ENCODE measurements around the gene UCHL3.
A peak's percentile ranks its signal among the peaks of the same experiment; 100 is the strongest.
"Not testable (repeated sequence)": the region's sequence is repeated elsewhere in the genome, so short reads cannot be mapped to it uniquely, and the experiment has no call there.

UCHL3 gene

GRCh38 chr13:75549262-75550158 lies at the start of gene UCHL3:
Gene UCHL3, plus strand, starts transcription at chr13:75549791. Its CDS starts 30 bp downstream, at chr13:75549821.
- peak; percentile 89 to 96 for DNase-seq

DNA sequence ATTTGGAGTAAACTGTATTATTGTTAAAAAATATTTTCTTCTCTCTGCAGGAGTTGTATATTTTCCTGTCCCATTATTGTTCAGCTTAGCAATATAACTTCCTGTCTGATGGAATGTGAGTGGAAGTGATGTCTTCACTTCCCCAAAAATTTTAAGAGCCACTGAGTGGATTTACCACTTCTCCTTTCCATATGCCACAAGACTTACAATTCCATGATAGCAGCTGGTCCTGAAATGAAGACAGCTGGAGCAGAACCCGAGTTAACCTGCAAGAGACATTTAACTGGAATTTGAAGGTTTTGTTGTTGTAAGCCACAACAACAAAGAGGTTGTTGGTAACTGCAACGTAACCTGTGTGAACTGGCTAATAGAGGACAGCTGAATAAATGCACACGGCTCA lies 44.3 kb upstream of the UCHL3 start:
- DNase-seq: peak; percentile 23 to 68

- DNase-seq: no peak
These were observed 43.6 kb upstream of the UCHL3 start for GRCh38 chr13:75506018-75506417.

- peak in 1 of 2 experiments; percentile 10 for DNase-seq
These were observed 42.3 kb upstream of the UCHL3 start for GRCh38 chr13:75507027-75508001.

DNA sequence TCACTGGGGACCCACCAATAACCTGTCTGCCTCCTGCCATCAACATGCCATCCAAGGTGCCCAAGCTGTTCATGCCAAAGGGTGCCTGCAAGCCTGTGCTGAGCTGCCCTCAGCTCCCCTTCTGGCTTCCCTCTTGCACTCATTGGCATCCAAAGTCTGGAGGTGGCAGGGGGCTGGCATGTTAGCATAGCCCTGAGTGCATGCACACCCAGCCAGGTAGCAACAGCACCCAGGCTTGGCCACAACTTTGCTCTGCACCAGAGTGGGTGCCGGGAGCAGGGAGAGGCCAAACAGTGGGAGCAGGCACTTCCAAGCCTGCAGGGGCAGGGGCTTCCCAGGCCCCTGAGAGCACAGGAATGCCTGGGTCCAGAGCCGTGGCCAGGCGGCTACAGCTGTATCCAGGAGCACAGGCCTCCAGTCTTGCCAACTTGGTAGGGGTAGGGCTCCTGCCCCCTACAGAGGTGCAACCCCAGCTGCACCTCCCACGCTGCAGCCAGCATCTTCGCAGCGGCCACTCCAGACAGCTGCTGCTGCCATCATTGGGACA lies 41.5 kb upstream of the UCHL3 start:
- no peak for DNase-seq

- DNase-seq: no peak
These were observed 38.5 kb upstream of the UCHL3 start for GRCh38 chr13:75511051-75511625.

- DNase-seq: peak in 1 of 2 experiments; percentile 15
These were observed 37.3 kb upstream of the UCHL3 start for GRCh38 chr13:75512253-75512652.

- DNase-seq: no peak
These were observed 36.3 kb upstream of the UCHL3 start for GRCh38 chr13:75513271-75513670.

DNA sequence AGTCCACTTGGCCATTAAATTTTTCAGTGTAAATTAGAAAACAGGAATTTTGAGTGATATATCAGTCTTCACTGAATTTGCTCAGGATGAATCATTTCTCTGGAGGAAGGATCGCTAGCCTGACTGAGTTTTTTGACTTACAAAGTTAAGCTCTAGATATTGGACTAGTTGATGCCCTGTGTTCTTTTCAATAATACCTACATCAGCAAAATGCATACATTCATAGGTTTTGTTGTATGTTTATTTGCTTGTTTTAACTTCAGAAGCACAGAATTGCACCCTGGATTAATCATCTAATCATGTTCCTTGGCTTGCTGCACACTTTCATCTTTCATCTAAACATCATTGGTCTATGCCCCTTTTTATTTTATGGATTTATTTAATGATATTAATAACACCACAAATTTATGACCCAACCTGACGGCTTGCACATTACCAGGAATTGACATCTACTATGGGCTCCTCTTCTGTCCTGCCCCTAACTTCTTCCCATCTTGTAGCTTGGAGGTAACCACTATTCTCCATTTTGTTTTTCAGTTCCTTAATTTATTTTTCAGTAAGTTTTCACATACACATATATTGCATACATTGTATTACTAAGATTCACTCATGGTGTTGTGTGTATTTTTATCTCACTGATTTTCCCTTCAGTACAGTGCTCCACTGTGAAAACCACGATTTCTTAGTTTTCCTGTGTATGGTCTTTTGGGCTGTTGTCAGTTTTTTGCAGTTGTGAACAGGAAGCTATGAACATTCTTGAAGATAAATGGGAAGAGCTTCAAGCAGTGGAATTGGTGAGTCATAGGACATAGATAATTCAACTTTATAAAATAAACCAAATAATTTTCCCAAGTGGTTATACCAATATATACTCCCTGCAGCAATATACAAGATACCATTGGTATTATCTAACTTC lies 35.3 kb upstream of the UCHL3 start:
- no peak for DNase-seq

DNA sequence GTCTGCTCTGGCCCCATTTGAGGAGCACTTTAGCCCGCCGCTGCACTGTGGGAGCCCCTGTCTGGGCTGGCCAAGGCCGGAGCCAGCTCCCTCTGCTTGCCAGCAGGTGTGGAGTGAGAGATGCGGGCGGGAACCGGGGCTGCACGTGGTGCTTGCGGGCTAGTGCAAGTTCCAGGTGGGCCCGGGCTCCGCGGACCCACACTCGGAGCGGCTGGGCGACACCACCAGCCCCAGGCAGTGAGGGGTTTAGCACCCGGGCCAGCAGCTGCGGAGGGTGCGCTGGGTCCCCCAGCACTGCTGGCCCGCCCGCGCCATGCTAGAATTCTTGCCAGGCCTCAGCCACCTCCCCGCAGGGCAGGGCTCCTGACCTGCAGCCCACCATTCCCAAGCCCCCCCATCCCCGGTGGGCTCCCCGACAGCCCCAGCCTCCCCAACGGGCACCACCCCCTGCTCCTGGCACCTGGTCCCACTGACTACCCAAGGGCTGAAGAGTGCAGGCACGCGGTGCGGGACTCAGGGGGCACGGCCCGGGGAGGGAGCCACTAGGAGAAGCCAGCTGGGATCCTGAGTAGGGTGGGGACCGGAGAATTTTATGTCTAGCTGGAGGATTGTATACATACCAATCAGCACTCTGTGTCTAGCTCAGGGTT lies 31.0 kb upstream of the UCHL3 start:
- no peak for DNase-seq

GRCh38 chr13:75521956-75522355 lies 27.6 kb upstream of the UCHL3 start:
- no peak for DNase-seq

GRCh38 chr13:75530549-75530961 lies 19.0 kb upstream of the UCHL3 start:
- no peak for DNase-seq

- DNase-seq: no peak
These were observed 15.7 kb upstream of the UCHL3 start for GRCh38 chr13:75533861-75534260.

DNA sequence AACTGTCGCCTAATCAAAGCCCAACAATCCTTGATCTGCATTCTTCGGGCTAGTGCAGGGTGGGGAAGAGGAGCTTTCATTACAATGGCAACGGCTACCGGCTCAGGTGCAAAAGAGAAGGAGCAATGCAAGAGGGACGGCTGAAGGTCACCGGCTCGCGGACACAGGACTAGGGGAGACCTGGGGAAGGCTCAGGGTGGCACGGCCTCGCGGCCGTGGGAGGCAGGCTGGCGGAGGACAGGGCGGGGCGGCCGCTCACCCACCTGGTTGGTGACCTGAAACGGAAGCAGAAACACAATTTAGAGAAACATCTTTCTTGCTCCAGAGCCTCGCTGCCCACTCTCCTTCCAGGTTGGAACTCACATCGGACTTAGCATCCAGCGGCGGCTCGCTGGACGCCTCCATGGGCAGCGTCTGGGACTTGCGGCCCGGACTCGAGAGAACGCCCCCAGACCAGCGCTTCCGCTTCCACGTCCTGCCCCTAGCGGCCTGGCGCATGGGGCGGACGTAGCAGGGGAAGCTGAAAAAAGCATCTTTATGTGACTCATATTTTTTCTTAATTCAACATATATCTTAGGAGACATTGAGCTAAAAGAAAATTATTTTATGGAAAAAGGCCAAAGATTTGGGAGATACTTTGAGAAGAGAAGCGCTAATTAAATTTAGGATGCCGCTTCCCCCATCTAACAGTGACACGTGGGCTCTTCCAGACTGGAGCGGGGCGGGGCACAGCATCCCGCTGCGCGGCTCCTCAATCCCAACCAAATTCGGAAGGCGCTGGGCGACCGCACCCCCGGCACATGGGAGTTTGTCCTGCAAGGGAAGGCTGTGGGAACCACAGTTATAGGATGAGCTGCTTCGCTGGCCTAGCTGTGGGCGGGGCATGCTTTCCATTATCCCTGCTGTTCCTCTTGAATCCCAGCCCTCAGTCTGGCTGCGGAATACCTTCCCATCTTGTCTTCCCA lies 11.9 kb upstream of the UCHL3 start, which contains the start of gene COMMD6:
COMMD6 (minus strand) TSS at position 441 of the 965 bp plus-strand sequence; CDS start at position 405, 36 bp downstream.
- DNase-seq: peak; percentile 85 to 94

DNA sequence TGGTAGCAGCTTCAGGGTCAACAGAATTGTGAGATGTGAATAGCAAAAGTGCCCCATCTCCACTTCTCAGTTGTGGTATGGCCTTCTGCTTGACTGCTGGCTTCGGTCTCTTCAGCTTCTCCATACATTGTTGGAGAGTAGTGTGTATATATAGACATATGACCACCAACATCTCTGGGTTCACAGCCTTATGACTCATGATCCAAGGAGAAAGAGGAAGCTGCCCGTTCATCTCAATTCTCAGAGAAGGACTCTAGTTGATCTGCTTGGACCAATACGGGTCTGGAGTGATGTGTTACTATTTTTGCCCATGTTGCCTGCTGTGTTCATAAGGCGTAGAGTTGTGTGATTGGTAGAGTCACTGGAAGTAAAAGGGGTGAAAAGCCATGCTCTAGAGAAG lies 8.3 kb upstream of the UCHL3 start:
- DNase-seq: no peak

- no peak for DNase-seq
These were observed 7.6 kb upstream of the UCHL3 start for GRCh38 chr13:75541961-75542360.

- no peak for DNase-seq
These were observed 4.8 kb upstream of the UCHL3 start for GRCh38 chr13:75544681-75545330.

DNA sequence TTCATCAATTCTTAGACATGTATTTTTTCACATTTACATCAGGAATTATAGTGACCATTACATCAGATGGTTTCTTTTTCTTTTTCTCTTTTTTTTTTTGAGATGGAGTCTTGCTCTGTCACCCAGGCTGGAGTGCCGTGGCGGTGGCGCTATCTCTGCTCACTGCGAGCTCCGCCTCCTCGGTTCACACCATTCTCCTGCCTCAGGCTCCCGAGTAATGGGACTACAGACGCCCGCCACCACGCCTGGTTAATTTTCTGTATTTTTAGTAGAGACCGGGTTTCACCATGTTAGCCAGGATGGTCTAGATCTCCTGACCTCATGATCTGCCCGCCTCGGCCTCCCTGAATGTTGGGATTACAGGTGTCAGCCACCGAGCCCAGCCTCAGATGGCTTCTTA lies 4.2 kb upstream of the UCHL3 start:
- DNase-seq: not testable (repeated sequence)

DNA sequence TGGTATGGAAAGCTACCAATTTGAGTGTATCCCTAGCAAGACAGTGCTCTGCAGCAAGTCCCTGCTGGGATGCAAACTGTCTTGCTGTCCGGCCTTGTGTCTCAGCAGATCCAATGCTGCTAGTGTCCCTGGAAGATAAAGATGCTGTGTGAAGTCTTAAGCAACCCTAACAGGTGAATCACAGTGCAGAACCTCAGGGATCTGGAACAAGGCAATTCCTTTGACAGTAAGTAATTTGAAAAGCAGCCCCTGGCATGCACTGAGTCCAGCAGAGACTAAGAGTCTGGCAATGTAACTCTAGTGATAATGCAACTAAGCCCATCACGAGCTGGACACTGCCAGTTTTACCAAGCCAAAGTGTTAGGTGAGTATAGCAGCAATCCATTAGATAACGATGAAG lies 1.7 kb upstream of the UCHL3 start:
- DNase-seq: no peak

All from NCI-H524 (cell line).